NCI-H2029 treated with DMSO at 0.1 percent for 48 hours (cell line): Measurements from ENCODE around the gene RNF149.
A peak's percentile ranks its signal among the peaks of the same experiment; 100 is the strongest.
"Not testable (repeated sequence)": the region's sequence is repeated elsewhere in the genome, so short reads cannot be mapped to it uniquely, and the experiment has no call there.

Source experiments
- DNase-seq: peaks from one replicate; lab custom pipeline; 2025; lab: John Stamatoyannopoulos, UW

The RNF149 gene

GRCh38 chr2:101255501-101255900, 53.0 kb downstream of the RNF149 start:
- DNase-seq, result no peak

- DNase-seq, result no peak
These were observed 54.6 kb downstream of the RNF149 start for GRCh38 chr2:101253703-101254450.

- DNase-seq, result peak; percentile 6
These were observed 55.3 kb downstream of the RNF149 start for GRCh38 chr2:101253013-101253702.

DNA sequence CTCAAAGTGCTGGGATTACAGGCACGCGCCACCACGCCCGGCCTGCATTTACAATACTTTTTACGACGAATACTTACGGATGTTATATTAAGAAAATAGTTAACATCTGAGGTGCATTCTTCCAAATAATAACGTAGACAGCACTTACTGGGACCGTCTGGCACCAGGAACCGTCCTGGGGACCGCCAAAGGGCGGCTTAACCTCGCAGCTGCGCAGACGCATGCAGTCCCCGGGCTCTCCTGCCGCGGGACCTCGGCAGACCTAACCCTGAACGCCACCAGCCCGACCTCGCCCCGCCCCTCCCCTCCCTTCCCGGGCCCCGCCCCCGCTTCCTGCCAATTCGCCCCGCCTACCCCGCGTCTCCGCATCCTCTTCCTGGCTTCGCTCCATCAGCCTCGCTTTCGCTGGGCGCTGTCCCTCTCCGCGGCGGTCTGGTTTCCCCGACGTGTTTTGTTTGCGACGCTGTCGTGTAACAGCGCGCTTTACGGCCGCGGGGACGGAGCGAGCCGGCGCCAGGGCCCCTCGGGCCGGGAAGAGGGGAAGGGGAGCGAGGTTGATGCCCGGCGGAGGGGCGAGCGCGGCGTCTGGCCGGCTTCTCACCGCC, 56.0 kb downstream of the RNF149 start, which contains the start of gene CNOT11:
TSS of gene CNOT11 (plus strand) at position 479 of the 605 bp plus-strand sequence. CDS start at position 558, 79 bp downstream.
- DNase-seq, result peak; percentile 83

DNA sequence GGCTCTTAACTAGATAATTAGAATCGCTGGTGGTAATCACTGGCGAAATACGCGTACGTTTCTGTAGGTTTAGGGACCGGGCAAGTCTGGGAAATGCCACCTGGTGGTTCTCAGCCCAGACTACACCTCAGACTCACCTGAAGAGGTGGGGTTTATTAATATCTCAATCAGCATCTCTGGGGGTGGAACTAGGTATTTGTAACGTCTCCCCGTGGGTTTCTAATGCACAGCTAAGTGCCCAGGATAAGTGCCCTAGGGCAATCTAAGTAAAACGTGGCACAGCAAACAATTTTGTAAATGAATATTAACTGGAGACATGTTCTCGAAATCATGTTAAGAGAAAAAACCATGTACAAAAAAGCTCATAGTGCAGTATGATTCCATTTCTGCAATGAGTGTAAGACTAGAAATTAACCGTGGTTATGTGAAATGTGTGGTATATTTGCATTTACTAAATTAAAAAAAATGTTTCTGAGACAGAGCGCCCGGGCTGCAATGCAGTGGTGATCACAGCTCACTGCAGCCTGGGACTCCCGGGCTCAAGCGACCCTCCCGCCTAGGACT, 56.6 kb downstream of the RNF149 start:
- DNase-seq, result peak; percentile 49

GRCh38 chr2:101251246-101251781, 57.2 kb downstream of the RNF149 start:
- DNase-seq, result not testable (repeated sequence)

- no peak for DNase-seq
These were observed 58.7 kb downstream of the RNF149 start for GRCh38 chr2:101249826-101250225.

DNA sequence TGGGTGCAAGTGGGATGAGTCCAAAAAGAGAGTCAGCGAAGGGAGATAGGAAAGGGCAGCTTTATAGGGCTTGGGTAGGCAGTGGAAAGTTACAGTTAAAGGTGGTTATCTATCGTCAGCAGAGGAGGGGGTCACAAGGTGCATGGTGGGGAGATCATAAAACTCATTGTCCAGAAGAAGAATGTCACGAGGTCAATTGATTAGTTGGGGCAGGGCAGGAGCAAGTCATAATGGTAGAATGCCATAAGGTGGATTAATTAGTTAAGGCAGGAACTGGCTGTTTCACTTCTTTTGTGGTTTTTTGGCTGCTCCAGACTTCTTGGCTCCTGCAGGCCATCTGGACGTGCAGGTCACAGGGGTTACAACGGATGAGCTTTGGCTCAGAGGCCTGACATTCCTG, 59.7 kb downstream of the RNF149 start:
- DNase-seq, result not testable (repeated sequence)

DNA sequence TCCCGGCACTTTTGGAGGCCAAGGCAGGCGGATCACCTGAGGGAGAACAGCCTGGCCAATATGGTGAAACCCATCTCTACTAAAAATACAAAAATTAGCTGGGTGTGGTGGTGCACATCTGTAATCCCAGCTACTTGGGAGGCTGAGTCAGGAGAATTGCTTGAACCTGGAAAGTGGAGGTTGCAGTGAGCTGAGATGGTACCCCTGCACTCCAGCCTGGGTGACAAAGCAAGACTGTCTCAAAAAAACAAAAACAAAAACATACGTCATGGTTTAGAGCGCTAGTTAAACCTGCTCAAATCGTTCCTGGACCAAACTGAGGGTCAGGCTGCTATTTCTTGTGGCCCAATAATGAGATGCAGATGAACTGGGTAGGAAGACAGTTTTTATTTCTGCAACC, 63.0 kb downstream of the RNF149 start:
- not testable (repeated sequence) for DNase-seq

GRCh38 chr2:101244899-101245298, 63.6 kb downstream of the RNF149 start:
- DNase-seq, result not testable (repeated sequence)

DNA sequence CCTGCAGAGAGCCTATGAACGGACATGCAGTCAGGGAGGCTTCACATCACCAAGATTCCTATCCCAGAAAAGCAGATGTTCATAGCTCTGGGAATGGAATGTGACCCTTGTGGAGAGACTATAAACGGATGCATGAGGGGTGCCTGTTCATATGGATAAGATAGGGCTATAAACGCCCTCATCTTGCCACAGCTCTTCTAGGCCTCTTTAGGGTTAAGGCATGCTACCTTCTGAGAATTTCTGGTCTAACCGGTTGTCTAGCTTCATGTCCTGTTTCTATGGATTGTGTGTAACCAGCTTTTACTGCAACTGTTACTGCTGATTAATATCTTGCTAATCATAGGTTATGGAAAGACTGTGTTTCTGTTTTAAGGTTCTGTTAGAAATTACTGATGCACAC, 64.1 kb downstream of the RNF149 start:
- not testable (repeated sequence) for DNase-seq

DNA sequence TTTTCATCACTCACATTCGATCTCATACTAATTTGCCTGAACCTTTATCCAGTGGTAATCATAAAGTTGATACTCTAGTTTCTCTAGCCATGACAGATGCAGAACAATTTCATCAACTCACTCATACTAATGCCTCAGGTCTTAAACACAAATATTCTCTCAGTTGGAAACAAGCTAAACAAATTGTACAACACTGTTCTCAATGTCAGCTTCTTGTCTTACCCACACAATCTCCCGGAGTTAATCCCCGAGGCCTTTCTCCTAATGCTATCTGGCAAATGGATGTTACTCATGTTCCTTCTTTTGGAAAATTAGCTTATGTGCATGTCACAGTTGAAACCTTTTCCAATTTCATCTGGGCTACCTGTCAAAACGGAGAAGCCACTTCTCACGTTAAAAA, 67.3 kb downstream of the RNF149 start:
- no peak for DNase-seq

DNA sequence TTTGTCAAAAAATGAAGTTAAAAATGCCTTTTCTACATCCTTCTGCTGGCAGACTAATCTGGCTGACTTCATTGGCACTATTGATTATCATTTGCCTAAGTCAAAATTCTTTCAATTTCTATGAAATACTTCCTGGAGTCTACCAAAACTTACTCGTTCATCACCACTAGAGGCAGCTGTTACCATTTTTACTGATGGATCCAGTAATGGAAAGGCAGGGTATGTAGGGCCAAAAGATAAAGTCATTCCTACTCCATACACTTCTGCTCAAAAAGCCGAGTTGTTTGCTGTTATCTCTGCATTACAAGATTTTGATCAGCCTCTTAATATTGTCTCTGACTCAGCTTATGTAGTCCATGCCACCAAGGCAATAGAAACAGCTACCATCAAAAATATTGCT, 67.8 kb downstream of the RNF149 start:
- DNase-seq, result not testable (repeated sequence)

DNA sequence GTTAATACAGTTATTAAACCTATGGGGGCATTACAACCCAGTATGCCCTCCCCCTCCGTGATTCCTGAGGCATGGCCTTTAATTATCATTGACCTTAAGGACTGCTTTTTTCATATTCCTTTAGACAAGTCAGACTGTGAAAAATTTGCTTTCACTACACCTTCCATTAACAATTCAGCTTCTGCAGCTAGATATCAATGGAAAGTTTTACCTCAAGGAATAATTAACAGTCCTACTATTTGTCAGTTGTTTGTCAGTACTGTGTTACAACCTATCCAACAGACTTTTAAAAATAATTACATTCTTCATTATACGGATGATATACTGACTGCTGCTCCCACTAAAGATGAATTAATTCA, 68.8 kb downstream of the RNF149 start:
- not testable (repeated sequence) for DNase-seq

DNA sequence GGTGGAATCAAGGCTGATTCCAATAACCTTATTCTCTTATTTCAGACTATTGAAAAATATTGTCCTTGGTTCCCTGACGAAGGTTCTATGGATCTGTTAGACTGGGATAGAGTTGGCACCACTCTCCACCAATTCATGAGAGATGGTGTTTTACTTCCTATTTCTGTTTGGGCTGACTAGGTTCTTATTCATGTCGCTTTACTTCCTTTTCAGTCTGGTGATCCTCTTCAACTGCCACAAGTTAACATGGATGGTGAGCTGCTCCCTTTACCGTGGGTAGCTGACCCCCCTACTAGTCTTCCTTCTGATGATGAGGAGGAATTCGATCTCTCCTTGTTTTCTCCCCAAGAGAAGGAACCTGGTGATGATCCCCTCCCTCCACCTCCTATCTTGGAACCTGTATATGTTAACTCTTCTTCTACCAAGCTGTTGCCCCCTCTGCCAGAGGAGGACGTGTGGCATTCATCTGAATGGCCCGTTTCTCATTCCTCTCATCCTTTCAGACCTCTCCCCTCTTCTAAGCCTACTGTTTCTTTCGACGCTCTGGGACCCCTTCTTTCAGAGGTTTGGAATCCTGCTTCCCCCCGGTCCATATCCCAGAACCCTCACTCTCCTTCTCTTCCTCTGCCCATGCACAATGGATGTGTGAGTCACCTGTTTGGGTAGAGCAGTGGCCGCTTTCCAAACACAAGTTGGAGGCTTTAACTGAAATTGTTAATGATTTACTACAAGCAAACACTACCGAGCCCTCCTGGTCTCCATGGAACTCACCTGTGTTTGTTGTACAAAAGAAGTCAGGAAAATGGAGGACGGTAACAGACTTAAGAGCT, 69.4 kb downstream of the RNF149 start:
- DNase-seq, result no peak

GRCh38 chr2:101237944-101238343, 70.6 kb downstream of the RNF149 start:
- not testable (repeated sequence) for DNase-seq

GRCh38 chr2:101235956-101236355, 72.5 kb downstream of the RNF149 start:
- DNase-seq, result not testable (repeated sequence)

DNA sequence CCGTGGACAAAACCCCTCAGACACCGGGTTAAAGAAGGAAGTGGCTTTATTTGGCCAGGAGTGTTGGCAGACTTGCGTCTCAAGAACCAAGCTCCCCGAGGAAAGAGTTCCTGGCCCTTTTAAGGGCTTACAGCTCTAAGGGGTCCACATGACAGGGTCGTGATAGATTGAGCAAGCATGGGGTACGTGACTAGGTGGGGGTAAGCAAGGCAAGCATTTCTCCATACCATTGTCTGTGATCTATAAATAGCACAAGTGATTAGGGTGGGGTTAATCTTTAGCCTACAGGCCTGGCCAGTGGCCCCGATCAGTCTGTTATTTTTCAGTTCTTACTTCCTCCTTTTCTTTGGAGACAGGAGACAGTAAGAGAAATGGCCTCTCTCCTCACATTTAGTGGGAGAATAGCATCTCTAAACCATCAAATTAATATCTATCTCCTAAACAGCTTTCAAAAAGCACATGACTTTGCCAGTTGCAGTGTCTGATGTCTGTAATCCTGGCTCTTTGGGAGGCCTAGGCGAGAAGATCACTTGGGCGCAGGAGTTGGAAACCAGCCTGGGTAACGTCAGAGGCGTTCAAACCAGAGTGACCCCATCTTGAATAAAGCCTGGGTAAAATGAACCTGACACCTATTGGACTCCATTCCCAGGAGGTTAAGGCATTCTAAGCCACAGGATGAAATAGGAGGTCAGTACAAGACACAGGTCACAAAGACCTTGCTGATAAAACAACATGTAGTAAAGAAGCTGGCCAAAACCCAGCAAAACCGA, 74.1 kb downstream of the RNF149 start:
- no peak for DNase-seq

DNA sequence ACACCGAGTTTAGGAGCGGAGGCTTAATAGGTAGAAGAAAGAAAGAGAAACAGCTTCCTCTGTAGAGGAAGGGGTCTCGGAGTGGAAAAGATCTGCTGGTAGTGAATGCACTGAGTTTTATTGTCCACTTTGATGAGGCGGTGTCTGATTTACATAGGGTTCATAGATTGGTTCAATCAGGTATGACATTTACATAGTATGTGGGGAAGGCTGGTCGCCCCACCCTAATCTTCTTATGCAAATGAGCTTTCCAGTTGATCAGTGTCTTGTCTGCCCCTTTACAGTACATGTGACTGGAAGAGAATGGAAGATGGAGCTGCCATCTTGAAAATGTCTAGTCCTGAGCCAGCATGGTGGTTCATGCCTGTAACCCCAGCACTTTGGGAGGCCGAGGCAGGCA, 75.7 kb downstream of the RNF149 start:
- peak; percentile 54 for DNase-seq

DNA sequence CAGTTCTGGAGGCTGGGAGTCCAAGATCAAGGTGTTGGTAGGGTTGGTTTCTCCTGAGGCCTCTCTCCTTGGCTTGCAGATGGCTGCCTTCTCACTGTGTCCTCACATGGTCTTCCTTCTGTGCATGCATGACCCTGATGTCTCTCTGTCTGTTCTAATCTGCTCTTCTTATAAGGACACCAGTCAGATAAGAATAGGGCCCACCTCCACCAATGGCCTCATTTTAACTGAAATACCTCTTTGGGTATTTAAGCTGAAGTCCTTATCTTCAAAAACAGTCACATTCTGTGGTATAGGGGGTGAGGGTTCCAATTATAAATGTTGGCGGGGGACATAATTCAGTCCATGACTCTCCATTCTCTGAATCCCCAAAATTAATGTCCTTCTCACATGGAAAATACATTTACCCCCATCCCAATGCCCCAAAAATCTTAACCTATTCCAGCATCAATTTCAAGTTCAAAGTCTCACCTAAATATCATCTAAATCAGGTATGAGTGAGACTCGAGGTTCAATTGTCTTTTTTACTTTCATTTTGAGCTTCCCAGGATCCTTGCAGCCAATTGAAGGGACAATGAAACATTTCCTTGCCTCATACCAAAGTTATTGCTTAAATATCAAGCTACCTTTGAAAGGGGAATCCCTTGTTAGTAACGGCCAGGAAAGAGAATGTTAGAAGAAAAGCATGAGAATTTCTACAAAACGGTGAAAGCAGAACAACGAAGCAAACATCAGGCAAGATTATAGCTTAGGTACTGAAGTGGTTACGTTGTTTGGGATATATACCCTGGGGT, 76.4 kb downstream of the RNF149 start:
- DNase-seq, result no peak
